ENCODE results near the gene CYP26A1.

The CYP26A1 gene

GRCh38 chr10:93106631-93107072 lies 33.0 kb downstream of the CYP26A1 start:
- TF ChIP-seq ZNF274 (IDR thresholded peaks at IDR 0.05; ENCODE audit: low read depth, low read length): no peak

GRCh38 chr10:93110472-93111146 lies 36.9 kb downstream of the CYP26A1 start:
- TF ChIP-seq ZNF274 (IDR thresholded peaks at IDR 0.05; ENCODE audit: low read depth, low read length): no peak
- H3K4me3 ChIP-seq (ENCODE audit: low read length): no peak overlapping the region

More at GRCh38 chr10:93106631-93107072, 33.0 kb downstream of the CYP26A1 start:
- no peak overlapping the region for H3K4me3 ChIP-seq (ENCODE audit: low read length)

DNA sequence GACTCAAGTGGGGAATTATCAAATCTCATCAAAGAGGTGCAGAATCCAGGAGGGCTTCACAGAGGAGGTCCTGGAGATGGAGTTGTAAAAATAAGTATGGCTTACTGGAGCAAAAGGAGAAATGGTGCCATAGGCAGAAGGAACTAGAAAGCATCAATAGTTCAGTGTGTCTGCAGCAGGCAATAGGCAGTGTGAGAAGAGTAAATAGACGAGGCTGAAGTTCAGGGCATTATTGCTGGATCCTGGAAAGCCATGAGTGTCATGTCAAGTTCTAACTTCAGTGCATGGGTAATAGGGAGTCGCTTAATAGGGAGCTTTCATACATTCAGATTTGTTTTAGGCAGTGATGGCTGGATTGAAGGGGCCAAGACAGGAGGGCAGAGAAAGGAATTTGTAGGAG lies 39.3 kb downstream of the CYP26A1 start:
- no peak overlapping the region for H3K4me3 ChIP-seq (ENCODE audit: low read length)
- TF ChIP-seq ZNF274 (IDR thresholded peaks at IDR 0.05; ENCODE audit: low read depth, low read length): no peak

DNA sequence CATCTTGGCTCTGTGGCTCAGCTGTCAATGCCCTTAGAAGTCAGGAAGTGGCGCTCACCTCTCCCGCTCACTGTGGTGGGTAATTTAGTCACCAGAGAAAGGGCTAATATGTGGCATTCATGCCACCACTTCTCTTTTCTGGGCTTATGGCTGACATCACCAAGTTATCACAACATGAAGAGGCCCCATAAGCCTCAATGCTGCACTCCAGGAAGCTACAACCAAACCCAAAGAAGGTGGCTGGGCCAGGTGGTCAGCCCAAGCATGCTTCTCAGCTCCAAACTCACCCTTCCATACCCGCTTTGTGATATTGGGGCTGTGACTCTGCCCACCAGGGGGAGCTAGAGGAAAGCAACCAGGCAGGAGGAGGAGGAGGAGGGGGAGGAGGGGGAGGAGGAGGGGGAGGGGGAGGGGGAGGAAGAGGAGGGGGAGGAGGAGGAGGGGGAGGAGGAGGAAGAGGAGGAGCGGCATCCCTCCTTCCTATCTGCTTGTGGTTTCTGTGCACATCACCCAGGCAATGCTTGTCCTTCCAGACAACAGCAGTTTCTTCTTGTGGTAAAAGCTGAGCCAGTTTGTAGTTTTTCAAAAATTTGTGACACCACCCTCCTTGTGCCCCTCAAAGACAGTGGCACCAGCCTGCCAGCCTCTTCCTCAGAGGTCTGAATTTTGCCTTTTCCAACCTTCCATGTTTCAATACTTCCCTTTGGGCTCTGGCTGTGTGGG lies 42.1 kb downstream of the CYP26A1 start:
- H3K4me3 ChIP-seq (ENCODE audit: low read length): no peak overlapping the region
- no peak for TF ChIP-seq ZNF274 (IDR thresholded peaks at IDR 0.05; ENCODE audit: low read depth, low read length)

DNA sequence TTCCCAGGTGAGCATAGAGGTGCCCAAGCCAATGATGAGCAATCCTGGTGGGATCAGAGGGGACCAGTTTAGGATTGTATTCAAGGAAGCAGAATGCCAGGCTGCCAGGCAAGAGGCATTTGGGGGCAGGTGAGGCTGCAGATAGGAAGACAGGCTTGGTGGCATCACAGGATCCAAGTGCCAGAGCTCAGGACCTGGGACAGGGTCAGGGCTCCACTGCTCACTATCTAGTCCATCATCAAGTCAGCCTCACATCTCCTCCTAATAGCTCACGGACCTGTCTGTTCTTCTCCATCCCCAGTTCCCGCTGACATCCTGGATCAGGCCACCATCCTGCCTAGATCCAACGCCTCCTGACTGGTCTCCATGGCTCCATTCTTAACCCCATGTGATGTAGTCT lies 47.6 kb downstream of the CYP26A1 start:
- TF ChIP-seq ZNF274 (IDR thresholded peaks at IDR 0.05; ENCODE audit: low read depth, low read length): no peak
- H3K4me3 ChIP-seq (ENCODE audit: low read length): no peak overlapping the region

DNA sequence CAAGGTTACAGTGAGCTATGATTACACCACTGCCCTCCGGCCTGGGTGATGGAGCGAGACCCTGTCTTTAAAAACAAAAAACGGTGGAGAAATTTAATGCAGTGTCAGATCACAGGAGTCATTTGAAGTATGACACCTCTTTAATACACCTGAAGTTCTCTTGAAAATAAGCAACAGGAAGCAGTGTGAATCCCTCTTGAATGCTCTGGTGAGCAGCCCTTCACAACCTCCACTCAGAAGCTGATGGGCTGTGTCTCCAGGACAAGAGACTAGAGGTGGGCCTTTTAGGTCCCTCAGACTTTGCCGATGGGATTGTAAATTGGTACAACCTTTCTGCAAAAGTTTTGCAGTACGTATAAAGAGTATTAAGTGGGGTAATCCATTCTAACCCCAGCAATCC lies 50.1 kb downstream of the CYP26A1 start:
- no peak for TF ChIP-seq ZNF274 (IDR thresholded peaks at IDR 0.05; ENCODE audit: low read depth, low read length)
- H3K4me3 ChIP-seq (ENCODE audit: low read length): no peak overlapping the region

GRCh38 chr10:93124580-93125318 lies 51.1 kb downstream of the CYP26A1 start:
- no peak overlapping the region for H3K4me3 ChIP-seq (ENCODE audit: low read length)
- TF ChIP-seq ZNF274 (IDR thresholded peaks at IDR 0.05; ENCODE audit: low read depth, low read length): no peak

DNA sequence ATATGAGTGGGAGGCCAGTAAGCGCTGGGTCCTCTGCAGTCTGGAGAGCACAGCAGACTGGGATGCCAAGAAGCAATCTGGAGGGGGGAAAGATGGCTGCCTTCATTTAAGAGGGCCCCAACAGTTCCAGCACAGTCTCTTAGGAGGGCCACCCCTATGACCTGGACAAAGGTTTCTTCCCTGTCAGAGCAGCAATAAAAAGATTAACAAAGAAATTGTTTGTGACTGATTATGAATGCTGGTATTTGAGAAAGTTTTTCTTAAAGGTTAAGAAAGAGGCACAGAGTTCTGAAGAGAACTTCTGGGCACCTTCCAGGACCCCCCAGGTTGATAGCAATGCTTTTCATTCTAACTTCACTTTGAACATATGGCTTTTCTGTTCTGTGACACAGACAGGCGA lies 52.3 kb downstream of the CYP26A1 start:
- H3K4me3 ChIP-seq (ENCODE audit: low read length): no peak overlapping the region
- no peak for TF ChIP-seq ZNF274 (IDR thresholded peaks at IDR 0.05; ENCODE audit: low read depth, low read length)

GRCh38 chr10:93126483-93127052 lies 52.9 kb downstream of the CYP26A1 start:
- no peak for TF ChIP-seq ZNF274 (IDR thresholded peaks at IDR 0.05; ENCODE audit: low read depth, low read length)

More at GRCh38 chr10:93126483-93127052, 52.9 kb downstream of the CYP26A1 start:
- H3K4me3 ChIP-seq (ENCODE audit: low read length): no peak overlapping the region

All from GM08714 (cell line).